DND-41 (cell line): ENCODE results near the gene LRPAP1.
"Not testable (repeated sequence)": the region's sequence is repeated elsewhere in the genome, so short reads cannot be mapped to it uniquely, and the experiment has no call there.

ENCODE experiments used
- ATAC-seq: fragments of 200-7000 bp; cut with Tn5 transposase; 3 replicates; pipeline ENCODE4 v1.9.1; 2021; ENCODE audit warnings: low read depth; ENCODE audit not compliant: insufficient read depth
- DNase-seq: peaks from one replicate; pipeline ENCODE4 v3.0.0-alpha.2; 2020
- H2AFZ ChIP-seq: 2 replicates; pipeline ENCODE4 v1.6.0; 2012; ENCODE audit warnings: low read depth, low read length
- H3K27ac ChIP-seq: 2 replicates; pipeline ENCODE4 v1.5.1; 2012; ENCODE audit warnings: low read length, inconsistent platforms
- H3K27me3 ChIP-seq: fragments of 200-600 bp; sonication (generic); 2 replicates; pipeline ENCODE4 v1.6.0; 2012; ENCODE audit warnings: low read length, mild to moderate bottlenecking, inconsistent platforms; ENCODE audit not compliant: insufficient read depth, poor library complexity
- H3K36me3 ChIP-seq: 2 replicates; pipeline ENCODE4 v1.5.1; 2012; ENCODE audit warnings: low read length, inconsistent platforms; ENCODE audit not compliant: insufficient read depth
- H3K4me1 ChIP-seq: 2 replicates; pipeline ENCODE4 v1.5.1; 2012; ENCODE audit warnings: mild to moderate bottlenecking, low read length; ENCODE audit not compliant: insufficient read depth
- H3K4me2 ChIP-seq: 2 replicates; pipeline ENCODE4 v1.6.0; 2012; ENCODE audit warnings: mild to moderate bottlenecking, moderate library complexity, low read length, inconsistent platforms; ENCODE audit not compliant: insufficient read depth
- H3K4me3 ChIP-seq, 2 experiments: fragments of 200-600 bp in 1 of 2; shearing (Covaris generic) in 1 of 2; 2 replicates each; pipeline ENCODE4 v1.5.1; 2012 to 2016; ENCODE audit warnings: inconsistent platforms in 2 of 2, low read length in 2 of 2, mild to moderate bottlenecking in 2 of 2, low read depth in 1 of 2, moderate library complexity in 1 of 2
- H3K79me2 ChIP-seq: 2 replicates; pipeline ENCODE4 v1.6.0; 2012; ENCODE audit warnings: low read length, inconsistent platforms; ENCODE audit not compliant: insufficient read depth
- H3K9ac ChIP-seq: 2 replicates; pipeline ENCODE4 v1.6.0; 2012; ENCODE audit warnings: low read depth, mild to moderate bottlenecking, inconsistent platforms, low read length, moderate library complexity
- H3K9me3 ChIP-seq: 2 replicates; pipeline ENCODE4 v1.5.1; 2012; ENCODE audit warnings: low read length, moderate library complexity, mild to moderate bottlenecking, inconsistent platforms; ENCODE audit not compliant: insufficient read depth, severe bottlenecking
- H4K20me1 ChIP-seq: 2 replicates; pipeline ENCODE4 v1.6.0; 2012; ENCODE audit warnings: low read length; ENCODE audit not compliant: insufficient read depth
- EZH2 ChIP-seq: IDR thresholded peaks from 3 replicates; pipeline ENCODE4 v1.6.1; 2012; ENCODE audit warnings: borderline replicate concordance, low read depth, mild to moderate bottlenecking, moderate library complexity, low read length, inconsistent platforms; ENCODE audit not compliant: severe bottlenecking
- TF ChIP-seq, protein P1 (sequence below): IDR thresholded peaks from 2 replicates; pipeline ENCODE4 v1.5.1; 2012; ENCODE audit warnings: borderline replicate concordance, low read length, moderate library complexity, mild to moderate bottlenecking; ENCODE audit not compliant: poor library complexity, severe bottlenecking; ENCODE audit errors: extremely low read depth

Gene LRPAP1

GRCh38 chr4:3458371-3458770 lies 73.9 kb downstream of the LRPAP1 start:
- Histone ChIP-seq H3K4me1 (no peaks in the 10 kb centered on the region), H3K4me2 (no peak overlapping the region), H3K4me3 (no peak overlapping the region), H3K9me3 (no peaks in the 10 kb centered on the region), H3K79me2 (no peaks in the 10 kb centered on the region), H3K27me3 (no peaks in the 10 kb centered on the region), H3K36me3 (no peaks in the 10 kb centered on the region), H2AFZ (no peak overlapping the region), H4K20me1 (no peaks in the 10 kb centered on the region), H3K27ac (no peak overlapping the region), H3K9ac (no peak overlapping the region)
- no peak for DNase-seq
- TF ChIP-seq, protein P1, sequence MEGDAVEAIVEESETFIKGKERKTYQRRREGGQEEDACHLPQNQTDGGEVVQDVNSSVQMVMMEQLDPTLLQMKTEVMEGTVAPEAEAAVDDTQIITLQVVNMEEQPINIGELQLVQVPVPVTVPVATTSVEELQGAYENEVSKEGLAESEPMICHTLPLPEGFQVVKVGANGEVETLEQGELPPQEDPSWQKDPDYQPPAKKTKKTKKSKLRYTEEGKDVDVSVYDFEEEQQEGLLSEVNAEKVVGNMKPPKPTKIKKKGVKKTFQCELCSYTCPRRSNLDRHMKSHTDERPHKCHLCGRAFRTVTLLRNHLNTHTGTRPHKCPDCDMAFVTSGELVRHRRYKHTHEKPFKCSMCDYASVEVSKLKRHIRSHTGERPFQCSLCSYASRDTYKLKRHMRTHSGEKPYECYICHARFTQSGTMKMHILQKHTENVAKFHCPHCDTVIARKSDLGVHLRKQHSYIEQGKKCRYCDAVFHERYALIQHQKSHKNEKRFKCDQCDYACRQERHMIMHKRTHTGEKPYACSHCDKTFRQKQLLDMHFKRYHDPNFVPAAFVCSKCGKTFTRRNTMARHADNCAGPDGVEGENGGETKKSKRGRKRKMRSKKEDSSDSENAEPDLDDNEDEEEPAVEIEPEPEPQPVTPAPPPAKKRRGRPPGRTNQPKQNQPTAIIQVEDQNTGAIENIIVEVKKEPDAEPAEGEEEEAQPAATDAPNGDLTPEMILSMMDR = no peak
- TF ChIP-seq EZH2 = no peak
- ATAC-seq = no peak

GRCh38 chr4:3455596-3455995 lies 76.6 kb downstream of the LRPAP1 start:
- not testable (repeated sequence) for H3K4me2 ChIP-seq, H3K27me3 ChIP-seq, H3K27ac ChIP-seq, ATAC-seq, H3K36me3 ChIP-seq, H4K20me1 ChIP-seq, H3K9ac ChIP-seq, H3K4me3 ChIP-seq, H3K9me3 ChIP-seq, H3K79me2 ChIP-seq, DNase-seq, H2AFZ ChIP-seq, H3K4me1 ChIP-seq
